WTC11 (cell line): ENCODE measurements around the gene TMEM63B. TPM values are rescaled to one million over a fixed set of nuclear protein-coding genes. Genes with fewer than 3 reads are reported as not detected.
A peak's percentile ranks its signal among the peaks of the same experiment; 100 is the strongest.

Experiments used
- ATAC-seq: fragments of 200-7000 bp; cut with Tn5 transposase; 2 replicates; pipeline ENCODE4 v1.10.0; 2021; ENCODE audit warnings: mild to moderate bottlenecking, moderate library complexity
- CTCF ChIA-PET: fragments of 300-600 bp; sonication (Branson Sonifier 250); formaldehyde crosslinking; loops from one replicate; lab custom pipeline; 2021; ENCODE audit warnings: antibody characterized with exemption; lab: Charles Lee
- POLR2A ChIA-PET: fragments of 350-600 bp; sonication (Branson Sonifier 250); formaldehyde crosslinking; loops from one replicate; lab custom pipeline; 2021; ENCODE audit warnings: antibody characterized with exemption; lab: Charles Lee
- DNase-seq: peaks from one replicate; pipeline ENCODE4 v3.0.0; 2021; ENCODE audit warnings: low spot score
- H3K27ac Mint-ChIP-seq: 2 replicates; pipeline ENCODE4 v1.8.0; 2021; ENCODE audit warnings: mixed read lengths
- H3K27me3 Mint-ChIP-seq: 2 replicates; pipeline ENCODE4 v1.8.0; 2021; ENCODE audit warnings: low read depth, mild to moderate bottlenecking, moderate library complexity, mixed read lengths
- H3K36me3 Mint-ChIP-seq: 2 replicates; pipeline ENCODE4 v1.8.0; 2021; ENCODE audit warnings: mixed read lengths
- H3K4me1 Mint-ChIP-seq: 2 replicates; pipeline ENCODE4 v1.8.0; 2022; ENCODE audit warnings: mixed read lengths
- H3K4me3 Mint-ChIP-seq: 2 replicates; pipeline ENCODE4 v1.8.0; 2021; ENCODE audit warnings: mild to moderate bottlenecking, moderate library complexity, mixed read lengths
- H3K9me3 Mint-ChIP-seq: 2 replicates; pipeline ENCODE4 v1.8.0; 2021; ENCODE audit warnings: mixed read lengths
- ATF2 ChIP-seq: sonication (generic); formaldehyde crosslinking; IDR thresholded peaks from 2 replicates; pipeline ENCODE4 v1.8.1; 2022; ENCODE audit warnings: low read depth, missing genetic modification reagents, borderline replicate concordance
- CDX4 ChIP-seq: fragments of 250-450 bp; sonication (Bioruptor Pico); IDR thresholded peaks from 2 replicates; pipeline ENCODE4 v1.9.0; 2021; ENCODE audit warnings: moderate library complexity, mild to moderate bottlenecking, inconsistent platforms, borderline replicate concordance
- E2F5 ChIP-seq: sonication (generic); formaldehyde crosslinking; IDR thresholded peaks from 2 replicates; pipeline ENCODE4 v1.8.1; 2022; ENCODE audit warnings: mild to moderate bottlenecking, moderate library complexity, missing genetic modification reagents
- EMX1 ChIP-seq: fragments of 250-450 bp; sonication (Bioruptor Pico); IDR thresholded peaks from 2 replicates; pipeline ENCODE4 v1.8.0; 2021; ENCODE audit warnings: mild to moderate bottlenecking
- FOXK1 ChIP-seq: sonication (generic); formaldehyde crosslinking; IDR thresholded peaks from 2 replicates; pipeline ENCODE4 v1.8.0; 2022; ENCODE audit warnings: mild to moderate bottlenecking, moderate library complexity, missing genetic modification reagents
- FOXP1 ChIP-seq: sonication (generic); formaldehyde crosslinking; IDR thresholded peaks from 2 replicates; pipeline ENCODE4 v1.8.0; 2022; ENCODE audit warnings: missing genetic modification reagents, mild to moderate bottlenecking, moderate library complexity, borderline replicate concordance
- FOXP4 ChIP-seq: sonication (generic); formaldehyde crosslinking; IDR thresholded peaks from 2 replicates; pipeline ENCODE4 v1.8.0; 2022; ENCODE audit warnings: mild to moderate bottlenecking, missing genetic modification reagents
- JAZF1 ChIP-seq: fragments of 250-450 bp; sonication (Bioruptor Pico); IDR thresholded peaks from 2 replicates; pipeline ENCODE4 v1.9.0; 2021; ENCODE audit warnings: moderate library complexity, mild to moderate bottlenecking, inconsistent platforms
- JUN ChIP-seq: sonication (generic); formaldehyde crosslinking; IDR thresholded peaks from 2 replicates; pipeline ENCODE4 v1.8.0; 2023; ENCODE audit warnings: mild to moderate bottlenecking, missing genetic modification reagents
- NFE2L1 ChIP-seq: sonication (generic); formaldehyde crosslinking; IDR thresholded peaks from 2 replicates; pipeline ENCODE4 v1.8.1; 2023; ENCODE audit warnings: missing genetic modification reagents
- NR1H2 ChIP-seq: sonication (generic); formaldehyde crosslinking; IDR thresholded peaks from 2 replicates; pipeline ENCODE4 v1.9.0; 2021; ENCODE audit warnings: mild to moderate bottlenecking, moderate library complexity, missing genetic modification reagents
- PRRX2 ChIP-seq: fragments of 250-450 bp; sonication (Bioruptor Pico); IDR thresholded peaks from 2 replicates; pipeline ENCODE4 v1.8.0; 2021; ENCODE audit warnings: mild to moderate bottlenecking
- ZBTB43 ChIP-seq: sonication (generic); formaldehyde crosslinking; IDR thresholded peaks from 2 replicates; pipeline ENCODE4 v1.8.1; 2023; ENCODE audit warnings: mild to moderate bottlenecking, missing genetic modification reagents
- ZNF232 ChIP-seq: sonication (generic); formaldehyde crosslinking; IDR thresholded peaks from 2 replicates; pipeline ENCODE4 v1.8.0; 2022; ENCODE audit warnings: mild to moderate bottlenecking, missing genetic modification reagents
- ZNF396 ChIP-seq: fragments of 250-450 bp; sonication (Bioruptor Pico); IDR thresholded peaks from 2 replicates; pipeline ENCODE4 v1.8.0; 2021; ENCODE audit warnings: mild to moderate bottlenecking, moderate library complexity, borderline replicate concordance
- total RNA-seq: library from RNA; stranded (reverse); gene quantifications from 3 replicates; pipeline ENCODE4 v1.2.3, GENCODE V29; 2021
- TF ChIP-seq, protein P1 (sequence below): sonication (generic); formaldehyde crosslinking; conservative IDR thresholded peaks from 2 replicates; pipeline ENCODE4 v1.8.1; 2022; ENCODE audit warnings: mild to moderate bottlenecking, missing genetic modification reagents
- TF ChIP-seq, protein P2 (sequence below): sonication (generic); formaldehyde crosslinking; IDR thresholded peaks from 2 replicates; pipeline ENCODE4 v1.8.0; 2022; ENCODE audit warnings: mild to moderate bottlenecking, missing genetic modification reagents
- TF ChIP-seq, protein P3 (sequence below): sonication (generic); formaldehyde crosslinking; IDR thresholded peaks from 2 replicates; pipeline ENCODE4 v1.8.0; 2023; ENCODE audit warnings: mild to moderate bottlenecking, missing genetic modification reagents
- TF ChIP-seq, protein P4 (sequence below): sonication (generic); formaldehyde crosslinking; IDR thresholded peaks from 2 replicates; pipeline ENCODE4 v1.8.0; 2023; ENCODE audit warnings: missing genetic modification reagents
- TF ChIP-seq, protein P5 (sequence below): sonication (generic); formaldehyde crosslinking; IDR thresholded peaks from 2 replicates; pipeline ENCODE4 v1.8.0; 2022; ENCODE audit warnings: mild to moderate bottlenecking, missing genetic modification reagents
- TF ChIP-seq, protein P6 (sequence below): sonication (generic); formaldehyde crosslinking; IDR thresholded peaks from 2 replicates; pipeline ENCODE4 v1.8.0; 2022; ENCODE audit warnings: missing genetic modification reagents

Gene TMEM63B
- total RNA-seq, 1 experiment from 2014 or later: 72.8 TPM

- POLR2A ChIA-PET: interaction anchor here (0.6 to 1.9 kb wide), 7 partner anchors 9 to 69 kb away, joined by 3 to 21 read pairs (median 9); partner anchors contain the start of genes HSP90AB1, MYMX and SLC29A1
- Mint-ChIP-seq H3K4me1 (peaks cover 60% of the 10 kb centered on the region), H3K27ac (peak overlapping the region; percentile 100), H3K36me3 (no peaks in the 10 kb centered on the region), H3K27me3 (no peaks in the 10 kb centered on the region; the same call in 1 of the 2 replicates), H3K9me3 (no peaks in the 10 kb centered on the region), H3K4me3 (no peak overlapping the region)
- ATAC-seq (peak; percentile 86), DNase-seq (peak; percentile 79)
- CTCF ChIA-PET: interaction anchor here (0.6 to 3.7 kb wide), 13 partner anchors 10 to 54 kb away, joined by 3 to 28 read pairs (median 5); partner anchors contain the start of genes MYMX and SLC29A1
- TF ChIP-seq JUN: no peak
- no peak for TF ChIP-seq CDX4 (CRISPR knock-in tag)
- 0 out of 2 replicates have a peak, but pooled peaks have one; percentile 65 for TF ChIP-seq ZBTB43 (CRISPR knock-in tag)
- TF ChIP-seq FOXK1 (CRISPR knock-in tag): peak; percentile 80; the same call in 1 of the 2 replicates
- TF ChIP-seq ZNF396 (CRISPR knock-in tag): no peak
- TF ChIP-seq, protein P1, sequence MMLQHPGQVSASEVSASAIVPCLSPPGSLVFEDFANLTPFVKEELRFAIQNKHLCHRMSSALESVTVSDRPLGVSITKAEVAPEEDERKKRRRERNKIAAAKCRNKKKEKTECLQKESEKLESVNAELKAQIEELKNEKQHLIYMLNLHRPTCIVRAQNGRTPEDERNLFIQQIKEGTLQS (CRISPR knock-in tag): no peak
- no peak for TF ChIP-seq ATF2
- TF ChIP-seq NR1H2 (CRISPR knock-in tag): no peak
- TF ChIP-seq, protein P2, sequence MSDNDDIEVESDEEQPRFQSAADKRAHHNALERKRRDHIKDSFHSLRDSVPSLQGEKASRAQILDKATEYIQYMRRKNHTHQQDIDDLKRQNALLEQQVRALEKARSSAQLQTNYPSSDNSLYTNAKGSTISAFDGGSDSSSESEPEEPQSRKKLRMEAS: no peak
- TF ChIP-seq ZNF232 (CRISPR knock-in tag): no peak
- TF ChIP-seq, protein P3, sequence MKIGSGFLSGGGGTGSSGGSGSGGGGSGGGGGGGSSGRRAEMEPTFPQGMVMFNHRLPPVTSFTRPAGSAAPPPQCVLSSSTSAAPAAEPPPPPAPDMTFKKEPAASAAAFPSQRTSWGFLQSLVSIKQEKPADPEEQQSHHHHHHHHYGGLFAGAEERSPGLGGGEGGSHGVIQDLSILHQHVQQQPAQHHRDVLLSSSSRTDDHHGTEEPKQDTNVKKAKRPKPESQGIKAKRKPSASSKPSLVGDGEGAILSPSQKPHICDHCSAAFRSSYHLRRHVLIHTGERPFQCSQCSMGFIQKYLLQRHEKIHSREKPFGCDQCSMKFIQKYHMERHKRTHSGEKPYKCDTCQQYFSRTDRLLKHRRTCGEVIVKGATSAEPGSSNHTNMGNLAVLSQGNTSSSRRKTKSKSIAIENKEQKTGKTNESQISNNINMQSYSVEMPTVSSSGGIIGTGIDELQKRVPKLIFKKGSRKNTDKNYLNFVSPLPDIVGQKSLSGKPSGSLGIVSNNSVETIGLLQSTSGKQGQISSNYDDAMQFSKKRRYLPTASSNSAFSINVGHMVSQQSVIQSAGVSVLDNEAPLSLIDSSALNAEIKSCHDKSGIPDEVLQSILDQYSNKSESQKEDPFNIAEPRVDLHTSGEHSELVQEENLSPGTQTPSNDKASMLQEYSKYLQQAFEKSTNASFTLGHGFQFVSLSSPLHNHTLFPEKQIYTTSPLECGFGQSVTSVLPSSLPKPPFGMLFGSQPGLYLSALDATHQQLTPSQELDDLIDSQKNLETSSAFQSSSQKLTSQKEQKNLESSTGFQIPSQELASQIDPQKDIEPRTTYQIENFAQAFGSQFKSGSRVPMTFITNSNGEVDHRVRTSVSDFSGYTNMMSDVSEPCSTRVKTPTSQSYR (CRISPR knock-in tag): peak; percentile 89
- no peak for TF ChIP-seq JAZF1 (CRISPR knock-in tag)
- peak; percentile 29; the same call in 1 of the 2 replicates for TF ChIP-seq FOXP4 (CRISPR knock-in tag)
- TF ChIP-seq, protein P4, sequence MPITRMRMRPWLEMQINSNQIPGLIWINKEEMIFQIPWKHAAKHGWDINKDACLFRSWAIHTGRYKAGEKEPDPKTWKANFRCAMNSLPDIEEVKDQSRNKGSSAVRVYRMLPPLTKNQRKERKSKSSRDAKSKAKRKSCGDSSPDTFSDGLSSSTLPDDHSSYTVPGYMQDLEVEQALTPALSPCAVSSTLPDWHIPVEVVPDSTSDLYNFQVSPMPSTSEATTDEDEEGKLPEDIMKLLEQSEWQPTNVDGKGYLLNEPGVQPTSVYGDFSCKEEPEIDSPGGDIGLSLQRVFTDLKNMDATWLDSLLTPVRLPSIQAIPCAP (CRISPR knock-in tag): no peak
- TF ChIP-seq, protein P5, sequence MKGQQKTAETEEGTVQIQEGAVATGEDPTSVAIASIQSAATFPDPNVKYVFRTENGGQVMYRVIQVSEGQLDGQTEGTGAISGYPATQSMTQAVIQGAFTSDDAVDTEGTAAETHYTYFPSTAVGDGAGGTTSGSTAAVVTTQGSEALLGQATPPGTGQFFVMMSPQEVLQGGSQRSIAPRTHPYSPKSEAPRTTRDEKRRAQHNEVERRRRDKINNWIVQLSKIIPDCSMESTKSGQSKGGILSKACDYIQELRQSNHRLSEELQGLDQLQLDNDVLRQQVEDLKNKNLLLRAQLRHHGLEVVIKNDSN (CRISPR knock-in tag): no peak
- TF ChIP-seq E2F5 (CRISPR knock-in tag): no peak
- no peak for TF ChIP-seq FOXP1 (CRISPR knock-in tag)
- TF ChIP-seq, protein P6, sequence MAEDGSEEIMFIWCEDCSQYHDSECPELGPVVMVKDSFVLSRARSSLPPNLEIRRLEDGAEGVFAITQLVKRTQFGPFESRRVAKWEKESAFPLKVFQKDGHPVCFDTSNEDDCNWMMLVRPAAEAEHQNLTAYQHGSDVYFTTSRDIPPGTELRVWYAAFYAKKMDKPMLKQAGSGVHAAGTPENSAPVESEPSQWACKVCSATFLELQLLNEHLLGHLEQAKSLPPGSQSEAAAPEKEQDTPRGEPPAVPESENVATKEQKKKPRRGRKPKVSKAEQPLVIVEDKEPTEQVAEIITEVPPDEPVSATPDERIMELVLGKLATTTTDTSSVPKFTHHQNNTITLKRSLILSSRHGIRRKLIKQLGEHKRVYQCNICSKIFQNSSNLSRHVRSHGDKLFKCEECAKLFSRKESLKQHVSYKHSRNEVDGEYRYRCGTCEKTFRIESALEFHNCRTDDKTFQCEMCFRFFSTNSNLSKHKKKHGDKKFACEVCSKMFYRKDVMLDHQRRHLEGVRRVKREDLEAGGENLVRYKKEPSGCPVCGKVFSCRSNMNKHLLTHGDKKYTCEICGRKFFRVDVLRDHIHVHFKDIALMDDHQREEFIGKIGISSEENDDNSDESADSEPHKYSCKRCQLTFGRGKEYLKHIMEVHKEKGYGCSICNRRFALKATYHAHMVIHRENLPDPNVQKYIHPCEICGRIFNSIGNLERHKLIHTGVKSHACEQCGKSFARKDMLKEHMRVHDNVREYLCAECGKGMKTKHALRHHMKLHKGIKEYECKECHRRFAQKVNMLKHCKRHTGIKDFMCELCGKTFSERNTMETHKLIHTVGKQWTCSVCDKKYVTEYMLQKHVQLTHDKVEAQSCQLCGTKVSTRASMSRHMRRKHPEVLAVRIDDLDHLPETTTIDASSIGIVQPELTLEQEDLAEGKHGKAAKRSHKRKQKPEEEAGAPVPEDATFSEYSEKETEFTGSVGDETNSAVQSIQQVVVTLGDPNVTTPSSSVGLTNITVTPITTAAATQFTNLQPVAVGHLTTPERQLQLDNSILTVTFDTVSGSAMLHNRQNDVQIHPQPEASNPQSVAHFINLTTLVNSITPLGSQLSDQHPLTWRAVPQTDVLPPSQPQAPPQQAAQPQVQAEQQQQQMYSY (CRISPR knock-in tag): peak; percentile 88
- no peak for TF ChIP-seq EMX1 (CRISPR knock-in tag)
- no peak for TF ChIP-seq PRRX2 (CRISPR knock-in tag)
- peak; percentile 49; the same call in 1 of the 2 replicates for TF ChIP-seq NFE2L1 (CRISPR knock-in tag)
Observed at GRCh38 chr6:44202332-44202971, 75.1 kb downstream of the TMEM63B start.
